ENCODE measurements around the gene OR6C6. TPM values are rescaled to one million over a fixed set of nuclear protein-coding genes. Genes with fewer than 3 reads are reported as not detected.
"Not testable (repeated sequence)": the region's sequence is repeated elsewhere in the genome, so short reads cannot be mapped to it uniquely, and the experiment has no call there.

The OR6C6 gene
- not detected for total RNA-seq

GRCh38 chr12:55296469-55296868, at the start of gene OR6C6:
TSS of gene OR6C6 (minus strand) at chr12:55296569. CDS start at chr12:55295232, 1,337 bp downstream.
- no peak for ATAC-seq

GRCh38 chr12:55336002-55336401, 39.6 kb upstream of the OR6C6 start:
- no peak for ATAC-seq

GRCh38 chr12:55330446-55330845, 34.1 kb upstream of the OR6C6 start, which contains the start of gene OR6C3:
TSS of gene OR6C3 (plus strand) at chr12:55330746. CDS start at chr12:55331701, 955 bp downstream.
- ATAC-seq, result no peak

DNA sequence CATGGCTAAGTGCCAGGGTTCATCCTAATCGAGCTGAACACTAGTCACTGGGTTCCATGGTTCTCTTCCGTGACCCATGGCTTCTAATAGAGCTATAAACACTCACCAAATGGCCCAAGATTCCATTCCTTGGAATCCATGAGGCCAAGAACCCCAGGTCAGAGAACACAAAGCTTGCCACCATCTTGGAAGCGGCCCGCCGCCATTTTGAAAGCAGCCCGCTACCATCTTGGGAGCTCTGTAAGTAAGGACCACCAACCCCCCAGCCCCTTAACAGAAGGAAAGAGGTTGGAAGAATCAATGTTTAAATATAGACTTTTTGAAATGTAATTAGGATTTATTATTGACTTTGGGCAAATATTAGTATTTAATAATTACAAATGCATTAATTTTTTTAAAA, 29.4 kb upstream of the OR6C6 start:
- not testable (repeated sequence) for ATAC-seq

GRCh38 chr12:55320201-55320600, 23.8 kb upstream of the OR6C6 start:
- no peak for ATAC-seq

DNA sequence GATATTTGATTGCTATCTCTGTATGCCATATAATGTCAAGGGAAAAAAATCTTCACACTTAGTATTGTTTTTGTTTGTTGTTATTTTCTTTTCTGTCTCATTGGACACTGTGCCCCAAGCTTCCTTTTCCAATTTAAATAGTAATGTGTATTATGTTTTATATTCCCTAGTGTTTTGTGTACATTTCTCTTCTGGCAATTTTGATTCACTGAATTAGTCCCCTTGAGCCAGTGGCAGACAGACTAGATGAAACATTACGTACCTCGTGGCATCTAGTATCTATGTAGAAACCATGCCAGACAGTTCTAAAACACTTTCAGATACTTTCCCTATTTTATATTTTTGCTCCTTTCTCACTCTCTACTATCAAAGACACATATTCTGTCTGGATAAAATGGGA, 17.7 kb upstream of the OR6C6 start, which contains the start of gene OR6C1:
OR6C1 (plus strand) TSS at position 301 of the 400 bp plus-strand sequence. CDS start 6,257 bp downstream, outside the sequence.
- no peak for ATAC-seq

- no peak for ATAC-seq
Observed at GRCh38 chr12:55289999-55290398, 6.4 kb downstream of the OR6C6 start.

- no peak for ATAC-seq
Observed at GRCh38 chr12:55280991-55281390, 15.4 kb downstream of the OR6C6 start.

DNA sequence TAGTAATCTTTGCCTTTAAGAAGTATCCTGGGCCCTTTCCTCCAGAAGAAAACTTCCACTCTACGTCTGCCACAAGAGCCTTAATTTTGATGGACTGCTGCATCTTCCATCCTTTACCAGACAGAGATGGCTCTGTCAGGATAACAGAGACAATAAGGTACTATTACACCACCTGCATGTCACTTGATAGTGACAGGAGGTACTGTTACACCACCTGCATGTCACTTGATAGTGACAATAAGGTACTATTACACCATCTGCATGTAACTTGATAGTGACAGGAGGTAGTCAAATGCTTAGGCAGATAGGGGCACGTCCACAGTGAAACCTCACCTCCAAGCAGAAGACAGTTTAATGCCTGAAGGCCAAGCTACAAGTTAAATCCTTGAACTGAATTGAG, 38.1 kb downstream of the OR6C6 start:
- ATAC-seq, result no peak

- ATAC-seq, result no peak
Observed at GRCh38 chr12:55256831-55257230, 39.5 kb downstream of the OR6C6 start.

GRCh38 chr12:55253281-55253680, 43.1 kb downstream of the OR6C6 start:
- no peak for ATAC-seq

DNA sequence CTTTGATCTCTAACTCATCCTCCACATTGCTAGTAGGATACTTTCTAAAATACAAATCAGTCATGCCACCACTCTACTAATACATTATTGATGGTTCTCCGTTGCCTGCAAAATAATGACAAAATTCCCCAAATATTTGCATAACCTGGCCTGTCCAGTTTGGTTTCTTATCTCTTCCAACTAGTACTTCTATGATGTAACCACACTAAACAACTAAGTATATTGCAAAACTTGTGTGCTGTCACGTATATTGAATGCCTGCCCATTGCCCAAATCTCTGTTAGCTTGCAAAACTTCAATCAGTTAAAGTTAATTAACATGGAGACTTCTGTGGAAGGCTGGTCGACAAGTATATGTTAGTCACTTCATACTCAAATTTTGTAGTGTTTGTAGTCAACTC, 45.4 kb downstream of the OR6C6 start:
- no peak for ATAC-seq

DNA sequence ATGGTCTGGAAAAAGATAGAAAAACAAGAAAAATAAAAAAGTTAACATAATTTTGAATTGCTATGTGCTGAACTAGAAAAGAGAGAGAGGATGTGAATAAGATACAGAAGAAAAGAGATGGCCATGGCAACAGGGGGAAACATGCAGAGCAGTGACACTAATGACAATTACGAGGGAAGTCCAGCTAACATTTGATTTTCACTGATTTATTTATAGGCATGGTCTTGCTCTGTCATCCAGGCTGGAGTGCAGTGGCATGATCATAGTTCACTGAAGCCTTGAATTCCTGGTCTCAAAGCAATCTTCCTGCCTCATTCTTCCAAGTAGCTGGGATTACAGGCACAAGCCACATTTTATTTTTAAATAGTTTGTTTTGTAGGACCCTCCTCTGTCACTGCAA, 50.2 kb downstream of the OR6C6 start:
- no peak for ATAC-seq

DNA sequence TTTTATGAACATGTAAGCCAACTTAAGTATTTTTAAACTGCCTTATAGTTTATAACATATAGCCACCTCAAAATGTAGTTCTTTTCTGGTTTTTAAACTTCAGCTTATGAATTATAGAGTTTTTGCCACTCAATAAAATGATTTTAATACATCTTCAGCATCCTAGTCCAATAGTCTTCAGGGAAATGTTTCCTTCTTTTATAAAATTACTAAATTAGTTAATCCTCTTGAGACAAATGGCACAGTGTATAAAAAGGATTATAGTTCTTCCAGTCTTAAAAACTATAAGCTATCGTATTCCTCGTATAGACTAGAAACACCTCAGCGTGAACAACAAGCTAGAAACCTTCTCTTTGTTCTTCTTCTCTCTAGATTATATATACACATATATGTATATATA, 52.1 kb downstream of the OR6C6 start, which contains the start of gene OR6C74:
OR6C74 (plus strand) TSS at position 301 of the 400 bp plus-strand sequence. CDS start 2,679 bp downstream, outside the sequence.
- no peak for ATAC-seq

Other genes starting within 250 kb of the OR6C6 start
- not detected for gene OR9K2, start 170.2 kb downstream of the OR6C6 start, total RNA-seq
- gene OR10A7, start 75.5 kb downstream of the OR6C6 start, total RNA-seq, result not detected
- gene OR6C74, start 52.0 kb downstream of the OR6C6 start, total RNA-seq, result not detected
- gene OR6C1, start 17.8 kb upstream of the OR6C6 start, total RNA-seq, result not detected
- not detected for gene OR6C3, start 34.2 kb upstream of the OR6C6 start, total RNA-seq
- not detected for gene OR6C75, start 66.4 kb upstream of the OR6C6 start, total RNA-seq
- gene OR6C65, start 104.0 kb upstream of the OR6C6 start, total RNA-seq, result not detected
- not detected for gene OR6C76, start 129.7 kb upstream of the OR6C6 start, total RNA-seq
- 0.12 TPM for gene OR6C2, start 147.5 kb upstream of the OR6C6 start, total RNA-seq
- gene OR6C70, start 173.6 kb upstream of the OR6C6 start, total RNA-seq, result not detected
- not detected for gene OR6C68, start 195.8 kb upstream of the OR6C6 start, total RNA-seq

All from esophagus mucosa (tissue), 1 donor.